ENCODE data around the gene LRCH4.

Gene LRCH4

DNA sequence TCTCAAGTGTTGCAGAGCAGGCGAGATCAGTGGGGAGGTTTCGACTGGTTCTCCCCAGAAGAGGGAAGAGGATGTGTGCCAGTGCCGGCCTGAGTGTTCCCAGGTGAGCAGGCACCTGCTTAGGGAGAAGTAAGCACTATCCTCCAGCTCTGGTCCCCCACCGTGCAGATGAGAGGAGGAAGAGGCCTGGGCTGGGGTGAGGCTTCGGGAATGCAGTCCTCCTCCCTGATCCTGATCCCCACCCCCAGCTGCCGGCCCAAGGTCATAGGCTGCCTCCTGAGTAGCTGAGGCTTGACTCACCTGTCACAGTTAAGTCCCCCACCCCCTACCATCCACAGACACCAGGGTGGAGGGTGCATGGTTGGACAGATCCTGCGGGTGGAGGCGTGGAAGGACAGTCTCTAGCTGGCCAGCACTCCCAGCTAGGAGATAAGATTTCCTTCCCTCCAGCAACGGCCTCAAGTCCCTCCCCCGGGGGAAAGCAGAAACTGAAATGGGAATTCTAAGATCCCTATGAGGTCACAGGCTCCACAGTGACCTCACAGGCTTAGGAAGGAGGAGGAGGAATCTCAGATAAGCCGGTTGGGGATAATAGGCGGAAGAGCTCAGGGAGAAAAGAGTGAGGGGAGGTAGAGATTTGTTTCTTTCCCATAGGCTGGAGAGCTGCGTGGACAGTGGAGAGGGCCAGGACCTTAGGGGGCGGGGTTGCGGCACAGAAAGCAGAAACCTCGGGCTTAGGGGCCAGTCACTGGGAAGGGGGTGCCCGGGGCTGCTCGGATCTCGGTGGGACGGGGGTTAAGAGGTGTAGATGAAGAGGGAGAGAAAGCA, 1.0 kb downstream of the LRCH4 start:
- TF ChIP-seq, protein P1, sequence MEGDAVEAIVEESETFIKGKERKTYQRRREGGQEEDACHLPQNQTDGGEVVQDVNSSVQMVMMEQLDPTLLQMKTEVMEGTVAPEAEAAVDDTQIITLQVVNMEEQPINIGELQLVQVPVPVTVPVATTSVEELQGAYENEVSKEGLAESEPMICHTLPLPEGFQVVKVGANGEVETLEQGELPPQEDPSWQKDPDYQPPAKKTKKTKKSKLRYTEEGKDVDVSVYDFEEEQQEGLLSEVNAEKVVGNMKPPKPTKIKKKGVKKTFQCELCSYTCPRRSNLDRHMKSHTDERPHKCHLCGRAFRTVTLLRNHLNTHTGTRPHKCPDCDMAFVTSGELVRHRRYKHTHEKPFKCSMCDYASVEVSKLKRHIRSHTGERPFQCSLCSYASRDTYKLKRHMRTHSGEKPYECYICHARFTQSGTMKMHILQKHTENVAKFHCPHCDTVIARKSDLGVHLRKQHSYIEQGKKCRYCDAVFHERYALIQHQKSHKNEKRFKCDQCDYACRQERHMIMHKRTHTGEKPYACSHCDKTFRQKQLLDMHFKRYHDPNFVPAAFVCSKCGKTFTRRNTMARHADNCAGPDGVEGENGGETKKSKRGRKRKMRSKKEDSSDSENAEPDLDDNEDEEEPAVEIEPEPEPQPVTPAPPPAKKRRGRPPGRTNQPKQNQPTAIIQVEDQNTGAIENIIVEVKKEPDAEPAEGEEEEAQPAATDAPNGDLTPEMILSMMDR (IDR thresholded peaks at IDR 0.05; ENCODE audit: low read depth, low read length) = no peak
- DNase-seq (ENCODE audit: extremely low read depth, low read depth) = no peak

GRCh38 chr7:100584054-100584682, 1.8 kb downstream of the LRCH4 start:
- TF ChIP-seq, protein P1 (IDR thresholded peaks at IDR 0.05; ENCODE audit: low read depth, low read length) = no peak
- no peak for DNase-seq (ENCODE audit: extremely low read depth, low read depth)

DNA sequence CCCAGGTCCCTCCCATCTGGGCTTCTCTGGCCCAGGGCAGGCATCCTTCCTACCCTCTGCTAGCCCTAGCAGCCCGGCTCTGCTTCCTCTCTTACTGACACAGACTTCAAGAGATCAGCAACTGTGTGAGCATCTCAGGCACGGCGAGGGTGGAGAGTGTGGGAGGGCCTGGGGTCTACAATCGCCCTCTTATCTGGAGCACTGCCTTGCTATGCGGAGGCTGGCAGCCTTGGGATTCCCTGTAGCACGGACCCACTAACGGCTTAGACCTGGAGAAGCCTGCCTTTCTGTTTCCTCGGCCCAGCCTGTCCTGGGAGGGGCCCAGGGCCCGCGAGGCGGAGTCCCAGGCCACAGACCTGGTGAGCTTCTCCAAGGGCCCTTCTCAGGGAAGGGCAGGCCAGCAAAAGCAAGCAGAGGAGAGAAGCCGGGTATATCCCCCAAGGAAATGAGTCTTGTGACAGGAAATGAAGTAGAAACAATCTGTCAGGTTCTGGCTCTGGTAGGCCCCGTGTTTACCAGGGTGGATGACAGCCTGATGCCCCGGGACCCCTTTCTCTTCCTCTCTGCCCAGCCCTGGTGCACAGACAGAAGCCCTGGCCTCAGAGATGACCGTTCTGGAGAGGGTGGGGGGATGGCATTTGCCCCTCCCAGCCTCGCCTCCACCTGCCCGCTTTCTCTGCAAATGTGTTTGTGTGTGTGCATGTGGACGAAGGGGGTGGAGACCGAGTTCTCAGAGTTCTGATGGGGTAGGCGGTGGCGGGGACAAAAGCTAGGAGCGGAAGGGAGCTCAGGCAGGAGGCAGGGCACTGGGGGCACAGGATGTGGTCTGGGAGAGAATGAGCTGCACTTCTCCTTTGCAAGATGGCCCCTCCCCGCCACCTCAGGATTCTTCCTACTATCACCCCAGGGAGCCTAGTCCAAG, 2.5 kb downstream of the LRCH4 start:
- TF ChIP-seq, protein P1 (IDR thresholded peaks at IDR 0.05; ENCODE audit: low read depth, low read length) = no peak
- DNase-seq (ENCODE audit: extremely low read depth, low read depth) = no peak

DNA sequence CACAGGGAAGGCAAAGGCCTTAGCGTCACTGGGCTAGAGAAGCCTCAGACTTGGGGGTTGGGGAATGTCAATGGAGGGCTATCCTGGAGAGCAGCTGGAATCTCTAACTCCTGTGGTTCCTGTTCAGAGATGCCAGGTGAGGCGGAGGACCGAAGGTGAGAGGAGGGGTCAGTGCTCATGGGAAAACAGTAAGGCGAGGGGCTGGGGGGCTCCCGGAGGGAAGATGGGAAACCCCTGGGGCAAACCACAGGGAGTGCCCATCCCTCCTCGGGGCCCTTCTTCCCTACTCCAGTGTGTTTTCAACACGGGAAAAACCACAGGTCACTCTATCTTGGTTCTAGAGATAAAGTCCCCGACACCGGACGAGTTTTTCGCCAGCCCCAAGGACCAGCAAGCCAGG, 3.3 kb downstream of the LRCH4 start:
- no peak for DNase-seq (ENCODE audit: extremely low read depth, low read depth)
- TF ChIP-seq, protein P1 (IDR thresholded peaks at IDR 0.05; ENCODE audit: low read depth, low read length) = no peak

DNA sequence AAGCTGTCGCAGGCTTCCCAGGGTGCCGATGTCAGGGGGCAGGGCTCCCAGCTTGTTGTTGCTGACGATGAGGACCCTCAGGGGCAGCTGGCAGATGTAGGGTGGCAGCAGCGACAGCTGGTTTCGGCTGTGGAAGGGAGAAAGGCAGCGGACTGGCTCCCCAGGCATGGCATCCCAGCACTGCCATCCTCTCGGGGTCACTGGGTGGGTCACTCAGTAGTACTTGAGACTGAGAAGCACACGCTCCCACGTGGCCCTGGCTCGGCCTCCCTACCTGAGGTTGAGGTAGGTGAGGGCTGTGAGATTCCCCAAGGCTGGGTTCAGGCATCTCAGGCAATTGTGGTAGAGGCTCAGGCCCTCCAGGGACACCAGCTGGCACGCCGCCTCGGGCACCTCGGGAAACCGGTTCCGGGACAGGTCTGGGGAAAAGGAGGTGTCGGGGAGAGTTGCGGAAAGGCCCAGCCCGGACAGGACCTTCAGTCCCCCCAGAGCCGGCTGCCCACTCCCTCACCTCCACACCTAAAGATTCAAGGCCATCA, 3.8 kb downstream of the LRCH4 start:
- DNase-seq (ENCODE audit: extremely low read depth, low read depth) = no peak
- TF ChIP-seq, protein P1 (IDR thresholded peaks at IDR 0.05; ENCODE audit: low read depth, low read length) = no peak

- TF ChIP-seq, protein P1 (IDR thresholded peaks at IDR 0.05; ENCODE audit: low read depth, low read length) = no peak
- DNase-seq (ENCODE audit: extremely low read depth, low read depth) = no peak
Observed at GRCh38 chr7:100580466-100581283, 5.3 kb downstream of the LRCH4 start.

Data from AG09319 (cell line).